B cell (primary cell): ENCODE results near the gene APOL2. TPM values are rescaled to one million over a fixed set of nuclear protein-coding genes. Genes with fewer than 3 reads are reported as not detected.

Source experiments
- ATAC-seq: fragments of 200-7000 bp; cut with Tn5 transposase; one replicate; pipeline ENCODE4 v1.10.0; 2021; ENCODE audit warnings: low read depth, mild to moderate bottlenecking, moderate number of reproducible peaks, moderate library complexity
- CTCF ChIA-PET: fragments of 350-600 bp; sonication (Branson Sonifier 250); formaldehyde crosslinking; loops from one replicate; lab custom pipeline; 2021; ENCODE audit warnings: antibody characterized with exemption, inconsistent platforms; lab: Charles Lee
- POLR2A ChIA-PET: fragments of 350-600 bp; sonication (Branson Sonifier 250); formaldehyde crosslinking; loops from one replicate; lab custom pipeline; 2021; ENCODE audit warnings: antibody characterized with exemption; lab: Charles Lee
- DNase-seq: peaks from one replicate; pipeline ENCODE4 v3.0.0; 2013
- H2AFZ ChIP-seq: 2 replicates; pipeline ENCODE4 v1.6.1; 2012; ENCODE audit warnings: mild to moderate bottlenecking, low read depth, low read length; ENCODE audit not compliant: insufficient read depth, poor library complexity, severe bottlenecking
- H3K27ac ChIP-seq, 2 donors: 1 replicate in 1 of 2; 2 replicates in 1 of 2; pipeline ENCODE4 v1.5.1; 2012 to 2013; ENCODE audit warnings: low read length in 2 of 2, mild to moderate bottlenecking in 2 of 2, moderate library complexity in 1 of 2
- H3K27me3 ChIP-seq, 4 experiments: fragments of 200-600 bp in 1 of 4; sonication (generic) in 1 of 4; replicated peaks in 1 of 4; 1 replicate in 2 of 4; 2 replicates in 2 of 4; pipeline versions ENCODE4 v1.6.1 to v1.7.0; 2013 to 2016; ENCODE audit warnings: low read length in 3 of 4, mild to moderate bottlenecking in 2 of 4, mixed read lengths in 1 of 4, moderate library complexity in 1 of 4; ENCODE audit not compliant: insufficient read depth in 4 of 4, control insufficient read depth in 3 of 4; ENCODE audit errors: control extremely low read depth in 1 of 4
- H3K36me3 ChIP-seq, 2 experiments: replicated peaks in 1 of 2; 1 replicate in 1 of 2; 2 replicates in 1 of 2; pipeline versions ENCODE4 v1.6.1 to v1.7.1; 2013; ENCODE audit warnings: low read length in 1 of 2; ENCODE audit not compliant: insufficient read depth in 2 of 2, control insufficient read depth in 1 of 2; ENCODE audit errors: control extremely low read depth in 1 of 2, extremely low read depth in 1 of 2
- H3K4me1 ChIP-seq, 2 donors: fragments of 200-600 bp in 1 of 2; sonication (generic) in 1 of 2; 1 replicate in 1 of 2; 2 replicates in 1 of 2; pipeline versions ENCODE4 v1.5.1 to v1.6.1; 2013 to 2017; ENCODE audit warnings: low read length in 2 of 2; ENCODE audit not compliant: control insufficient read depth in 2 of 2, insufficient read depth in 2 of 2
- H3K4me2 ChIP-seq: replicated peaks from 2 replicates; pipeline ENCODE3; 2012; ENCODE audit warnings: mild to moderate bottlenecking, low read depth, low read length; ENCODE audit not compliant: poor library complexity, severe bottlenecking
- H3K4me3 ChIP-seq, 5 experiments: fragments of 200-600 bp in 1 of 5; sonication (generic) in 1 of 5; 1 replicate in 3 of 5; 2 replicates in 2 of 5; pipeline versions ENCODE4 v1.5.1 to v1.7.0; 2011 to 2016; ENCODE audit warnings: low read length in 4 of 5, mild to moderate bottlenecking in 4 of 5, low read depth in 2 of 5, control low read depth in 1 of 5, moderate library complexity in 1 of 5; ENCODE audit not compliant: insufficient read depth in 1 of 5; ENCODE audit errors: control extremely low read depth in 1 of 5, extremely low read depth in 1 of 5
- H3K79me2 ChIP-seq: fragments of 200-600 bp; sonication (generic); one replicate; pipeline ENCODE4 v1.6.0; 2016; ENCODE audit warnings: low read length; ENCODE audit not compliant: control insufficient read depth, insufficient read depth
- H3K9ac ChIP-seq: fragments of 200-600 bp; sonication (generic); 2 replicates; pipeline ENCODE4 v1.6.1; 2017; ENCODE audit warnings: mild to moderate bottlenecking, low read length, moderate library complexity
- H3K9me3 ChIP-seq, 3 donors: one replicate each; pipeline versions ENCODE4 v1.6.1 to v1.7.1; 2013; ENCODE audit warnings: low read length in 2 of 3; ENCODE audit not compliant: control insufficient read depth in 2 of 3, insufficient read depth in 1 of 3; ENCODE audit errors: control extremely low read depth in 1 of 3
- H4K20me1 ChIP-seq: 2 replicates; pipeline ENCODE4 v1.6.0; 2012; ENCODE audit warnings: mild to moderate bottlenecking, low read length; ENCODE audit not compliant: insufficient read depth, control insufficient read depth, poor library complexity, severe bottlenecking
- H3K27ac Mint-ChIP-seq: one replicate; pipeline ENCODE4 v1.8.0; 2021; ENCODE audit warnings: mixed read lengths
- H3K27me3 Mint-ChIP-seq: one replicate; pipeline ENCODE4 v1.8.0; 2021; ENCODE audit warnings: mixed read lengths
- H3K4me1 Mint-ChIP-seq: one replicate; pipeline ENCODE4 v1.8.0; 2021; ENCODE audit warnings: mixed read lengths
- H3K4me3 Mint-ChIP-seq: one replicate; pipeline ENCODE4 v1.8.0; 2021; ENCODE audit warnings: mixed read lengths
- H3K9me3 Mint-ChIP-seq: one replicate; pipeline ENCODE4 v1.8.0; 2022; ENCODE audit warnings: mixed read lengths; ENCODE audit not compliant: insufficient read depth
- CTCF ChIP-seq: fragments of 200-600 bp; IDR thresholded peaks from one replicate; pipeline ENCODE4 v1.8.0; 2022; ENCODE audit warnings: antibody characterized with exemption, mild to moderate bottlenecking
- EZH2 ChIP-seq: IDR thresholded peaks from 2 replicates; pipeline ENCODE4 v1.6.1; 2012; ENCODE audit warnings: borderline replicate concordance, low read depth, mild to moderate bottlenecking, moderate library complexity, low read length; ENCODE audit not compliant: insufficient read depth, poor library complexity, severe bottlenecking
- WGBS: methylation state at CpG from one replicate; pipeline ENCODE4 v1.1.5; 2013; ENCODE audit warnings: missing lambda C conversion rate; ENCODE audit not compliant: insufficient coverage; 5-methylcytosine and 5-hydroxymethylcytosine counted together
- intact Hi-C: fragments of 100-400 bp; cut with micrococcal nuclease; formaldehyde crosslinking; loops from one replicate; pipeline ENCODE4 v1.10.0; 2022
- polyA plus RNA-seq: library from polyadenylated mRNA; depleted of rRNA; stranded (reverse); fragments of >200 nt; gene quantifications from 2 replicates; pipeline ENCODE4 v1.2.3, GENCODE V29; 2012
- total RNA-seq, 2 donors: library from RNA; stranded (reverse); fragments of 120-200 nt in 1 of 2; gene quantifications; 1 replicate in 1 of 2; 2 replicates in 1 of 2; pipeline versions ENCODE4 v1.2.3 to v1.2.4, GENCODE V29; 2013 to 2022

The APOL2 gene
- total and polyA plus RNA-seq, 2 donors (not counting 1 experiment from before 2014, with no cell fraction given), result 29.4 to 60.6 TPM

DNA sequence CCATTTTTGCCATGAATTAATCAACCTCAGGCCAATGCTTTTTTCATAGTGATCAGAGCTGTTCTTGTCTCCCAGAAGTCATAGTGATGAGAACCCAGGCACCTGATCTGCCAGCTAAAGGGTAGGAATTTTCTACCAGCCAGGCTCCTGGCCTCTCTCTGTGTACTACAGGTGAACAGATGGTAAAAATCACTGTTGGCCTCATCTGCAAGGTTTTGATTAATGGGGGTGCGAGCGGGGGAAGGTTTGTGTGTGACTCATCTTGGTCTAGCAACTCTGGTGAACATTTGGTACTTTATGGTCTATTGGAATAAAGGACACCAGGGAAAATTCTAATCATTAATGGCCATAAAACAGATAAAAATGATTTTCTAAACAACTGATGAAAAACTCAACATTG, 23.3 kb downstream of the APOL2 start:
- H2AFZ ChIP-seq, result no peak overlapping the region
- no peak overlapping the region for H3K27ac ChIP-seq
- H3K9me3 ChIP-seq, result no peaks in the 10 kb centered on the region
- ATAC-seq (no peak), DNase-seq (no peak)
- Mint-ChIP-seq H3K9me3 (no peaks in the 10 kb centered on the region), H3K4me3 (no peak overlapping the region), H3K27ac (no peak overlapping the region), H3K4me1 (peaks cover 12% of the 10 kb centered on the region), H3K27me3 (peaks cover 27% of the 10 kb centered on the region)
- no peak overlapping the region for H3K9ac ChIP-seq
- no CpG with 5 or more reads among the region's 2 CpGs for WGBS
- H4K20me1 ChIP-seq, result no peaks in the 10 kb centered on the region
- peaks cover 12 to 17% of the 10 kb centered on the region in 2 donors for H3K4me1 ChIP-seq
- no peaks in the 10 kb centered on the region for H3K36me3 ChIP-seq
- POLR2A ChIA-PET, result interaction anchor here (0.6 kb wide), 1 partner anchor 12 kb away, joined by 3 read pairs; no protein-coding TSS in a partner anchor
- CTCF ChIA-PET, result interaction anchor here (2.5 kb wide), 1 partner anchor 62 kb away, joined by 6 read pairs; no protein-coding TSS in a partner anchor
- intact Hi-C loops, result no loop called here
- H3K4me2 ChIP-seq, result no peak overlapping the region
- no peaks in the 10 kb centered on the region for H3K79me2 ChIP-seq
- H3K4me3 ChIP-seq, result no peak overlapping the region
- H3K27me3 ChIP-seq, result peaks cover 0 to 4% (median 0%) of the 10 kb centered on the region in 4 experiments
- TF ChIP-seq CTCF (no peak), EZH2 (no peak)

DNA sequence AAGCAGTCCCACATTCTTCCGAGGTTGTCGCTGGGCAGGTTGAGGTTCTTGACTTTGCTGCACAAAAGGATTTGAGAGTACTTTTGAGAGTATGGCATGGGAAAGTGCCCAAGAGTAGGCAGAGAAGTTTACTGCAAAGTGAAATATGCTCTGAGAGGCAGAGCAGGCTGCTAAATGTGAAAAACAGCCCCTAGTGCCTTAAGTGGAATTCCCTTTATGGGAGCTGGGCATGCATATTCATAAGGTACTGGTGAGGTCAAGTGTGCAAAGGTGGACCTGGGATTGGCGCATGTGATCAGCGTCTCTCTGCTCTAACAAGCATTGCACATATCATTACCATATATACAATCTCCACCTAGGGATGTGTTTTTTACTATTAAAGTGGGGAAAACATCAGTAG, 25.7 kb downstream of the APOL2 start:
- H3K27ac ChIP-seq, result no peak overlapping the region
- WGBS, result 86% methylated on average over 2 of the region's 4 CpGs
- POLR2A ChIA-PET, result no interaction called here

More for the DNA sequence above, 25.7 kb downstream of the APOL2 start:
- Histone ChIP-seq H2AFZ (no peak overlapping the region), H4K20me1 (no peaks in the 10 kb centered on the region), H3K79me2 (no peaks in the 10 kb centered on the region), H3K4me1 (peaks cover 14 to 19% of the 10 kb centered on the region in 2 donors), H3K4me2 (no peak overlapping the region), H3K27me3 (no peaks in the 10 kb centered on the region), H3K36me3 (no peaks in the 10 kb centered on the region), H3K4me3 (no peak overlapping the region), H3K9me3 (peaks cover 1 to 9% (median 7%) of the 10 kb centered on the region in 3 donors), H3K9ac (no peak overlapping the region)
- H3K4me3 Mint-ChIP-seq, result no peak overlapping the region
- no peaks in the 10 kb centered on the region for H3K9me3 Mint-ChIP-seq
- CTCF ChIA-PET, result no interaction called here
- intact Hi-C loops, result no loop called here
- TF ChIP-seq EZH2, result no peak
- no peak for TF ChIP-seq CTCF
- ATAC-seq (no peak), DNase-seq (no peak)
- no peak overlapping the region for H3K27ac Mint-ChIP-seq
- H3K4me1 Mint-ChIP-seq, result peaks cover 17% of the 10 kb centered on the region
- peaks cover 16% of the 10 kb centered on the region for H3K27me3 Mint-ChIP-seq
